ENCODE results near the gene PLA2G2E.
"Not testable (repeated sequence)": the region's sequence is repeated elsewhere in the genome, so short reads cannot be mapped to it uniquely, and the experiment has no call there.

PLA2G2E gene

DNA sequence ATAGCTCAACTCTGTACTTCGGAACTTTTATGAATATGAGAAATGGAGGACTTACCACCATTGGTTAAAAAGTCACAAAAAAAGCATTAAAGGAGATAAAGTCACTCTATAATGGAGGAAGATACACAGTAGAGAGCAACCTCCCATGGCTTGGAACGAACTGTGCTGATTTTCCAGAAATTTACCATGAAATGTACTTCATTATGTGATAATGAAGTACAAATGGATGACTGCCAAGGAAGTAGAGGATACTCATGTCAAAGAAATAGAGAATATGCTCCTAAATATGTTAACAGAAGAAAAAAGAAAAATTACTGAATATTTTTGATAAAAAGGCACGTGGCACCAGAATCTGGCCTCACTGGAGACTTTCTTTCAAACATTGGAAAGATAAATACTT, 23.6 kb upstream of the PLA2G2E start:
- no peak overlapping the region for H3K4me3 ChIP-seq (ENCODE audit: low read depth, low read length)
- no peak overlapping the region for H3K9ac ChIP-seq (ENCODE audit: low read depth, low read length)
- H3K27me3 ChIP-seq (ENCODE audit: control insufficient read depth, insufficient read depth, low read length) = no peaks in the 10 kb centered on the region
- no peaks in the 10 kb centered on the region for H3K4me1 ChIP-seq (ENCODE audit: control insufficient read depth, insufficient read depth, low read length)
- H3K36me3 ChIP-seq (ENCODE audit: control insufficient read depth, insufficient read depth, low read length) = no peaks in the 10 kb centered on the region
- no peaks in the 10 kb centered on the region for H3K9me3 ChIP-seq (ENCODE audit: control insufficient read depth, insufficient read depth, low read length)

DNA sequence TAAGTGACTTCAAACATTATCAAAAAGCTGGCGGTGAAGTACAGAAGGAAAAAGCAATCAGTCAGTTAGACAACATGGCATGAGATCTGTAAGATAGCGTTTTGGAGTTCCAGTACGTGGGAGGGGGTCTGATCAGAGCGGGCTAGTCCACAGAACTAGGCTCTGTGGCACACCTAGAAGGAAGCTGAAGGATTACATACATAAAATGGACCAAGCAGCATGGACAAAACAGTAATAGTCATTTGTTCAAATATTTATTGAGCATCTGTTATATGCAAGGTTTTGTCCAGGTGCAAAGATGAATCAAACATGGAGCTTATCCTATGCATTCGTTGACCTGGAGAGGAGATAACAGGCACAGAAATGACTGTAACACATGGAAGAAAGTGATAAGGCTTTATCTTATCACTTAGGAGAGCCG, 22.9 kb upstream of the PLA2G2E start:
- H3K9ac ChIP-seq (ENCODE audit: low read depth, low read length) = no peak overlapping the region
- H3K27me3 ChIP-seq (ENCODE audit: control insufficient read depth, insufficient read depth, low read length) = no peaks in the 10 kb centered on the region
- no peaks in the 10 kb centered on the region for H3K9me3 ChIP-seq (ENCODE audit: control insufficient read depth, insufficient read depth, low read length)
- no peaks in the 10 kb centered on the region for H3K4me1 ChIP-seq (ENCODE audit: control insufficient read depth, insufficient read depth, low read length)
- H3K4me3 ChIP-seq (ENCODE audit: low read depth, low read length) = no peak overlapping the region
- H3K36me3 ChIP-seq (ENCODE audit: control insufficient read depth, insufficient read depth, low read length) = no peaks in the 10 kb centered on the region

DNA sequence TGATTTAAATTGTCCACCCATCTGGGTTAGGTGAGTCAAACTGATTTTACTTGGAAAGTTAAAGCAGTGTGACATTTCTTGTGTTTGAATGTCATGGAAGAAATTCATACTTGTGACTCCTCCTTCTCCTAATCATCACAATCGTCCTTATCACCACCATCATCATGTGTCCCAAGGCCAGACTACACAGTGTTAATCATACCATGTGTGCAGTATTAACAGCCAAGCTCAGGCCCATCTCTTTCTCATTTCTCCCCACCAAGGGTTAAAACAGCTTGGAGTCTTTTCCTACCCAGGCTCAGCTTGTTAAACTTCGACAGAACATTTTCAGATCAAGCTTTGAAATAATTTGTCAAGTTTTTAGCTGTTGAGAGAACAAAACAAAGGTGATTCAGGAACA, 22.5 kb upstream of the PLA2G2E start:
- peaks cover 2% of the 10 kb centered on the region for H3K4me1 ChIP-seq (ENCODE audit: control insufficient read depth, insufficient read depth, low read length)
- H3K4me3 ChIP-seq (ENCODE audit: low read depth, low read length) = no peak overlapping the region
- no peaks in the 10 kb centered on the region for H3K27me3 ChIP-seq (ENCODE audit: control insufficient read depth, insufficient read depth, low read length)
- no peaks in the 10 kb centered on the region for H3K36me3 ChIP-seq (ENCODE audit: control insufficient read depth, insufficient read depth, low read length)
- H3K9ac ChIP-seq (ENCODE audit: low read depth, low read length) = no peak overlapping the region
- no peaks in the 10 kb centered on the region for H3K9me3 ChIP-seq (ENCODE audit: control insufficient read depth, insufficient read depth, low read length)

DNA sequence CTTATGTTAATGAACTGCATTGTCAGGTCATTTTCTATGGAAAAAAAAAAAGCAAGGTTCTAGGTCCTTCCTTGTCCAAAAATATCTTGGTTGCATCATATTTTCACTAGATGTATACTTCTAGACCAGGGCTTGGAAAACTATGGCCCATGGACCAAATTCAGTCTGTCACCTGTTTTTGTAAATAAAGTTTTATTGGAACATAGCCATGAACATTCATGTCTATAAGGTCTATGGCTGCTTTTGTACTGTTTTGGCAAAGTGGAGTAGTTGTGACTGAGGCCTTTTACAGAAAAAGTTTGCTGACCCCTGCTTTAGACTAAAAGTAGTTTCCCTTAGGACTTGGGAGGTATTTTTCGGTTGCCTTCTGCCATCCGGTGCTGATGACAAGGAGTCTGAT, 19.2 kb upstream of the PLA2G2E start:
- Histone ChIP-seq H3K36me3 (ENCODE audit: control insufficient read depth, insufficient read depth, low read length) (no peaks in the 10 kb centered on the region), H3K4me3 (ENCODE audit: low read depth, low read length) (no peak overlapping the region), H3K4me1 (ENCODE audit: control insufficient read depth, insufficient read depth, low read length) (peaks cover 2% of the 10 kb centered on the region), H3K27me3 (ENCODE audit: control insufficient read depth, insufficient read depth, low read length) (no peaks in the 10 kb centered on the region), H3K9ac (ENCODE audit: low read depth, low read length) (no peak overlapping the region), H3K9me3 (ENCODE audit: control insufficient read depth, insufficient read depth, low read length) (no peaks in the 10 kb centered on the region)

DNA sequence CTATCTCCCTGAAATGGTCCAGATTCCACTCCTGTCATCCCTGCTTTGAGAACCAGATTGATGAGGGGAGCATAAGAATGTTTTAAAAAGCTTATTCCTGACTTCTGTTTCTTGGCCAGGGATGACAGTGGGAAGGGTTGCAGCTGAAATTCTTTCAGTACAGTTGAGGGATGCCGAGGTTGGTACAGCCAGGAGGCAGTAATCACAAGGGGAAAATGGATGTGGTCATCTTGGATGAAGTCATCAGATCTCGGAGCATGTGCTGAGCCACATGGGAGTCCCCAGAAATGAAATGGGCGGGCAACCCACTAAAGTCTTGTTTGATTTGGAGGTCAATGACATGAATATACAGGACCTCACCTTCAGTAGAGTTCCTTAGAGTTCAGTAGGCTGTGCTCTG, 18.7 kb upstream of the PLA2G2E start:
- Histone ChIP-seq H3K9ac (ENCODE audit: low read depth, low read length) (no peak overlapping the region), H3K4me1 (ENCODE audit: control insufficient read depth, insufficient read depth, low read length) (peaks cover 2% of the 10 kb centered on the region), H3K36me3 (ENCODE audit: control insufficient read depth, insufficient read depth, low read length) (no peaks in the 10 kb centered on the region), H3K4me3 (ENCODE audit: low read depth, low read length) (no peak overlapping the region), H3K27me3 (ENCODE audit: control insufficient read depth, insufficient read depth, low read length) (no peaks in the 10 kb centered on the region), H3K9me3 (ENCODE audit: control insufficient read depth, insufficient read depth, low read length) (no peaks in the 10 kb centered on the region)

DNA sequence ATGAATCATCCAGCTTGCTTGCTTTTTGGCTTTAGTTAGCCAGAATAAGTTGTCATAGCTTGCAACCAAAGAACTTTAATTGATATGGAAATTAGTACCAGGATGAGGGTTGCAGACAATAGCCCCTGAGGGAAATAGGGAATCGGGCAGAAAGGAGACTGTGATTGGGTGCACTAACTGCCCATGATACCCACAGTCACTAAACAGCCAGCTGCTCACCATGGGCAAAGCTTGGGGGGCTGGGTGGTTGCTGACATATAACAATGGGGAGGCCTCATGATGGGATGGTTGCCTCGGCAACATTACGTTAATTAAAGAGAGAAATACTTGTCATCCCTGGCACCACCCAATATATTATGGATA, 17.8 kb upstream of the PLA2G2E start:
- H3K9me3 ChIP-seq (ENCODE audit: control insufficient read depth, insufficient read depth, low read length) = no peaks in the 10 kb centered on the region
- no peak overlapping the region for H3K4me3 ChIP-seq (ENCODE audit: low read depth, low read length)
- no peak overlapping the region for H3K9ac ChIP-seq (ENCODE audit: low read depth, low read length)
- no peaks in the 10 kb centered on the region for H3K36me3 ChIP-seq (ENCODE audit: control insufficient read depth, insufficient read depth, low read length)
- H3K4me1 ChIP-seq (ENCODE audit: control insufficient read depth, insufficient read depth, low read length) = peaks cover 2% of the 10 kb centered on the region
- no peaks in the 10 kb centered on the region for H3K27me3 ChIP-seq (ENCODE audit: control insufficient read depth, insufficient read depth, low read length)

DNA sequence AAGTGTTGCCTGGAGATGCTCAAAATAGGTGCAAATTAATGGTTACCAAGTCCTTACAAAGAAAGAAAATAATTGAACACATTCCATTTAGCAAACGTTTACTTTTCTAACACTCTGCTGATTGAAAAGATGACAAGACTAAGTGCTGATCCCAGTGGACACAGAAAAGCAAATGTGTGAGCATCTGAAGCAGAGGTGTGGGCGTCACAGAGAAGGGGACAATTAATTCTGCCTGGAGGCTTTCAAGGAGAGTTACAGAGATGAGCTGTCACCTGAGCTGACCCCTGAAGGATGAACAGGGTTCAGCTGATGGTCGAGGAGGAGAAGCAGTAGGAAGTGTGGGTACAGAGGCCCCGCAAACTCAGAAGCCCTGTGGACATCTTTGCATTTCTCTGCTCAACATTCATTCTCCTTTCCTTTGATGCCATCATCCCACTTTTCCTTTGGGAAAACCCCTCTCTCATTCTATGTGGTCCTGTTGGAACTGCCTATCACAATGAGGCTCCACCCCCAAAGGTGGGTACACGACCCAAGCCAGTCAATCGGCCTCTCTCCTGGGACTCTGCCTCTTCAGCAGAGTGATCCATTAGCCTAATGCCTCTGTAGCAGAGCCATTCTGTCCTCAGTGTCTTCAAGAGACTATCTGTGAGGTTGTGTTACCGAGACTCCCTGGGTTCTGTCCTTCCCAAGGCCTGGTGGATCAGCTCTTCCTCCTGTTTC, 17.2 kb upstream of the PLA2G2E start:
- Histone ChIP-seq H3K4me1 (ENCODE audit: control insufficient read depth, insufficient read depth, low read length) (peaks cover 2% of the 10 kb centered on the region), H3K9ac (ENCODE audit: low read depth, low read length) (no peak overlapping the region), H3K9me3 (ENCODE audit: control insufficient read depth, insufficient read depth, low read length) (no peaks in the 10 kb centered on the region), H3K27me3 (ENCODE audit: control insufficient read depth, insufficient read depth, low read length) (no peaks in the 10 kb centered on the region), H3K36me3 (ENCODE audit: control insufficient read depth, insufficient read depth, low read length) (no peaks in the 10 kb centered on the region), H3K4me3 (ENCODE audit: low read depth, low read length) (no peak overlapping the region)

DNA sequence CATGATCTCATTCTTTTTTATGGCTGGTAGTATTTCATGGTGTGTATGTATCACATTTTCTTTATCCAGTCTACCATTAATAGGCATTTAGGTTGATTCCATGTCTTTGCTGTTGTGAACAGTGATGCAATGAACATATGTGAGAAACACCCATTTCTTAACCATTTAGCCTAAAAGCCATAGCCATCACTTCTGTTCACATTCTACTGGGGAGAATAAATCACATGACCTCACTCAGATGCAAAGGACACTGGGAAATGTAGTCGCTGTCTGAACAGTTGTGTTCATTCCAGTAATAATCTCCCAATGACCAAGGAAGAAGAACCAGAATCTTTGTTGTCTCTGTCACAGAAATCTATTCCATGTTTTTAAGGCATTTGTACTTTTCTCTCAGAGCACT, 15.1 kb upstream of the PLA2G2E start:
- Histone ChIP-seq H3K9ac (ENCODE audit: low read depth, low read length) (no peak overlapping the region), H3K4me3 (ENCODE audit: low read depth, low read length) (no peak overlapping the region), H3K36me3 (ENCODE audit: control insufficient read depth, insufficient read depth, low read length) (no peaks in the 10 kb centered on the region), H3K9me3 (ENCODE audit: control insufficient read depth, insufficient read depth, low read length) (no peaks in the 10 kb centered on the region), H3K4me1 (ENCODE audit: control insufficient read depth, insufficient read depth, low read length) (peaks cover 2% of the 10 kb centered on the region), H3K27me3 (ENCODE audit: control insufficient read depth, insufficient read depth, low read length) (no peaks in the 10 kb centered on the region)

DNA sequence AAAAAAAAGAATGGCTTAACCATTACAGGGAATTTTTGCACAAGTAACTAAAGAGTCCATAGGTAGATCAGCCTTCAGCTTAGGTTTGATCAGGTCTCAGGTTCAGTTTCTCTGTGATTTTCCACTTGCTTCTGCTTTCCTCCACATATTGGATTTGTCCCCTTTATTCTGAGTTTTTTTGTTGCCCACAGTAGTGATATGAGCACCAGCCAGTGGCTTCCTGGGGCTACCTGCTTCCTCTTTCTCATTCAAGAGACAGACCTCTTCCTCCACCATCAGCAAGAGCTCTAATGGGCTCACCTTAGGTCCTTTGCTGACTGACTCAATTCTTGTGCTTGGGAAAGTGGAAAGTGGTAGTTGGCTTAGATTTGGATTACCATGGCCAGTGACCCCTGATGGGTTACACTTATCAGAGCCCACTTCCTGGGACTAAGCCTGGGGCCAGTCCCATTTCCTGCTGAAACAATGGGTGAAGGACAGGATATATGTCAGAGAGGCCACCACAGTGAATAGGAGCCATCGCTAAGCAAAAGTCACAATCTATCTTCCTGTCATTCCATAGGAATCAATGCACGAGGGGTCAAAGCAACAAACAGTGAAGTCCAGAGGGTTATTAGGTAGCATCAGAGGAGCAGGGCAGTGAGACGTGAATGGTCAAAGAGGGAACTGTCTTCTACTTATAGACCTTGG, 12.8 kb upstream of the PLA2G2E start:
- no peak overlapping the region for H3K4me3 ChIP-seq (ENCODE audit: low read depth, low read length)
- peaks cover 2% of the 10 kb centered on the region for H3K4me1 ChIP-seq (ENCODE audit: control insufficient read depth, insufficient read depth, low read length)
- peaks cover 11% of the 10 kb centered on the region for H3K9me3 ChIP-seq (ENCODE audit: control insufficient read depth, insufficient read depth, low read length)
- no peak overlapping the region for H3K9ac ChIP-seq (ENCODE audit: low read depth, low read length)
- H3K36me3 ChIP-seq (ENCODE audit: control insufficient read depth, insufficient read depth, low read length) = no peaks in the 10 kb centered on the region
- no peaks in the 10 kb centered on the region for H3K27me3 ChIP-seq (ENCODE audit: control insufficient read depth, insufficient read depth, low read length)

DNA sequence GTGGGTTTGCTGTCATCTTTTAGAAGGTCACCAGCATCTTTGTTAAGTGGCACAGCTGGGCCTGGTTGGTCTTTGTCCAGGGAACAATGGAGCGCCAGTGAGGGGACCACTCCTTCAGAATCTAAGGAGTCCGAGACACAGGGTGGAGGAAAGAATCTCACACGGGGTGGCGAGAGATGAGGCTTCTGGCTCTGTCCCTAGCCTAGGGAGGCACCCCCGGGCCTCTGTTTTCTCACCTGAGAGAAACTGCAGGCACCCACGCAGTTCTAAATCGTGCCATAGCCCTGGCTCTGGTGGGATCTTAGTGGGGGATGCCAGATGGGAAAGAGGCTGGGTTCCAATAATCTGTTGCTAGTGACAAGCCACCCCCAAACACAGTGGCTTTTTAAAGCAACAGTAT, 10.9 kb upstream of the PLA2G2E start:
- Histone ChIP-seq H3K9ac (ENCODE audit: low read depth, low read length) (no peak overlapping the region), H3K9me3 (ENCODE audit: control insufficient read depth, insufficient read depth, low read length) (peaks cover 11% of the 10 kb centered on the region), H3K4me3 (ENCODE audit: low read depth, low read length) (no peak overlapping the region), H3K27me3 (ENCODE audit: control insufficient read depth, insufficient read depth, low read length) (no peaks in the 10 kb centered on the region), H3K36me3 (ENCODE audit: control insufficient read depth, insufficient read depth, low read length) (no peaks in the 10 kb centered on the region), H3K4me1 (ENCODE audit: control insufficient read depth, insufficient read depth, low read length) (no peaks in the 10 kb centered on the region)

DNA sequence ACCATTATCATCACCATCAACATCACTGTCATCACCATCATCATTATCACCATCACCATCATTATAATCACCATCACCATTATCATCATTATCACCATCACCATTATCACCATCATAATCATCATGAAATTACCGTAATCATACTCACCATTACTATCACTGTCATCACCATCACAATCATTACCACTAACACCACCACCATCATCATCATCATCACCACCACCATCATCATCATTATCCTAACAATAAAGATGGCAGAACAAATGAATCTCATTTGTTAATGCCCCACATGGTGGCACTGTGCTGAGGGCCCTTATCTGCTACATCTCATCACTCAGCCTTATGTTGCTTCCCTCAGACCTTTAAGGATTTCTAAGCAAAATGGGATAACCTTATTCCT, 9.4 kb upstream of the PLA2G2E start:
- no peaks in the 10 kb centered on the region for H3K4me1 ChIP-seq (ENCODE audit: control insufficient read depth, insufficient read depth, low read length)
- H3K9me3 ChIP-seq (ENCODE audit: control insufficient read depth, insufficient read depth, low read length) = peaks cover 11% of the 10 kb centered on the region
- H3K4me3 ChIP-seq (ENCODE audit: low read depth, low read length) = no peak overlapping the region
- no peak overlapping the region for H3K9ac ChIP-seq (ENCODE audit: low read depth, low read length)
- no peaks in the 10 kb centered on the region for H3K36me3 ChIP-seq (ENCODE audit: control insufficient read depth, insufficient read depth, low read length)
- H3K27me3 ChIP-seq (ENCODE audit: control insufficient read depth, insufficient read depth, low read length) = no peaks in the 10 kb centered on the region

DNA sequence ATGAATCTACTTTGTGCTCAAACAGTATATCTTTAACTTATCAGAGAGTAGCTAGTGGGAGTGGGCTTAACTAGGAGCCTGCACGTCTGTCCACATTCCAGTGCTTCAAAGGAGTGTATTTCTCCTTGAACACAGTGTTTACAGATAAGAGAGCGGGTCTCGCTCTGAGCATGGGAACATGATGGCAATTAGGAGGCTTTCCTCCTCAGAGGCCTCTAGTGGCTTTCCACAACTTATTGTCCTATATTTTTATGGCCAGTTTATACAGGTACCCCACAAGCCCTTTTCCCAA, 3.7 kb upstream of the PLA2G2E start:
- not testable (repeated sequence) for H3K27me3 ChIP-seq (ENCODE audit: control insufficient read depth, insufficient read depth, low read length); H3K4me3 ChIP-seq (ENCODE audit: low read depth, low read length); H3K9me3 ChIP-seq (ENCODE audit: control insufficient read depth, insufficient read depth, low read length); H3K4me1 ChIP-seq (ENCODE audit: control insufficient read depth, insufficient read depth, low read length); H3K36me3 ChIP-seq (ENCODE audit: control insufficient read depth, insufficient read depth, low read length); H3K9ac ChIP-seq (ENCODE audit: low read depth, low read length)
